DMS53 treated with DMSO at 0.1 percent for 48 hours (cell line): ENCODE data around the gene JPH2.
"Not testable (repeated sequence)": the region's sequence is repeated elsewhere in the genome, so short reads cannot be mapped to it uniquely, and the experiment has no call there.

Experiments
- DNase-seq: peaks from one replicate; lab custom pipeline; 2025; ENCODE audit not compliant: unreplicated experiment; lab: John Stamatoyannopoulos, UW

The JPH2 gene

GRCh38 chr20:44211177-44212039 lies 24.4 kb upstream of the JPH2 start:
- DNase-seq = peak; percentile 66

DNA sequence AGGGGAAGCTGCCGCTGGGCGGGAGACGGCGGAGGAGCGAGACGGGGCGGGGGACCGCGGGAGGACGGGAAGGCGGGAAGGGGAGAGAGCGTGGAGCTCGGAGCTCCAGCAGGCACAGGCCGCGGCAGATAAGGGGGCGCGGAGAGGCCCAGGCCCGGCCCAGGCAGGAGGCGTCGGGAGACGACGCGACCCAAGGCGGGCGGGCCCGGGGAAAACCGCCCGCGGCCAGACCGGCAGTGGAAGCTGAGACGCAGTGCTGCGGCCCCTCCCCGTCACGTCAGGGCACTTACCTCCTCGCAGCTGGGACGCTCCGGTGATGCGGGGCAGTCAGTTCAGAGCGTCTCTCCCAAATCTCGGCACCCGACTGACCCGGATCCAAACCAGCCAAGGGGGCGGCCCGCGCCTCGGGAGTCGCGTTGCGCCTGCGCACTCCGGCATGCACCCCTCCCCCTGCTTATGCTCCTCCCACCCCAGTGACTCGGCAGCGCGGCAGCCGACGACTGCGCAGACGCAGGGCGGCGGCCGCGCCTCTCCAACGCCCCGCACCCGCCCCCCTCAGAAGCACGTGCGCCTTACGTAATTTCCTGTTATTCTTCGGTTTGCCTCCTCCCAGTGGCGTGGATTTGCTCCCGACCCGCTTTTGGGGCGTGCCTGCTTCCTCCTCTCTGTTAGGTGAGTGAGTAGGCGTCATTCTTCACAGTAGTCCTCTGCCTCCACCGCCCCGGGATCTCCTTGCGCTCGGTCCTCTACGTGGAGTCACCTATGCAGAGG lies 23.6 kb upstream of the JPH2 start, which contains the start of gene OSER1:
Gene OSER1 (minus strand): TSS at position 366 of the 771 bp plus-strand sequence. CDS start 3,814 bp downstream, outside the sequence.
- peak; percentile 99 for DNase-seq

DNA sequence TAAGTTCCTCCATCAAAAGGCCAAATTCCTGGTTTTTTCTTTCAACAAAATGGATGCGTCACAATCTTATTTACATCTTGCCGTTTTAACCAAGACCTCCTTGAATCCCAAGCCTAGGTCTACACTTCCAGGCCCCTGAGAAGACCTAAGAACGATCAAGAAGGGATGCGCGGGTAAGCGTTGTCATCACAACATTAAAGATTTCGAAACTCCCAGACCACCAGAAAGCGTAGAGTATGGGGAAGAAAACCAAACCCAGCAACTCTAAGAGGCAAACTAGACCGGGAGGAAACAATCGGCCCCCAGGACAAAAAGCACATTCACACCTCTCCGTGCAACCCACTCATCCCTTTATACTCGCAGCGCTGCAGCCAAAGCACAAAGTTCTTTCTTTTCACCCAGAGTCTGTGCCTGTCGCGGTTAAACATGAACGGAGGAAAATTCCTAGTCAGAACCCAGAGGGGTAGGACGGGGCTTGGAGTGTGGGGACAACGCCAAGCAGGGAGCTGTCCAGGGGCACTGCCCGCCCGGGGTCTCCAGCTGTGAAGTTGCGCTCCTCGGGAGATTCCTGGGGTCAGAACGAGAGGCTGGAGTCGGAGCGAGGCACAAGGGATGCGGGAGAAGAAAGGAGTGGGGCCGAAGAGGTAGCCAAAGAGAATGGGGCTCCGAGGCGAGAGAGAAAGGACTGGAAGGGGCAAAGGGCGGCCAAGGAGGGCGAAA lies 22.9 kb upstream of the JPH2 start:
- DNase-seq = no peak

DNA sequence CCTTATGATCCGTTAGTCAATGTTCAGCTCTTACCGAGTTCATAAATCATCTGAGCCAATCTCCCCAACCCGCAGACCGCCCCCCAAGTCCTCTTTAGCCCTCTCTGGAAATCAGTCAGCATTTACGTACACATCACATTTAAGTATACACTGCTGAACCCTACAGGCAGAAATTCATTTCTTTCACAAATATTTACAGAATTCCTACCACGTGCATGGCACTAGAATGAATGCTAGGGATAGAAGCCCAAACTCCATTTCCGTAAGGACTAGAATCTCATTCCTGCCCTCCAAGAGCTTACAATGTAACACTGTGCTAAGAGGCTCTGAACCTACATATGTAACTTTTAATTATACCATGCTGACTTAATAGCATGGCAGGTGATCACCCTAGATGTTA lies 21.8 kb upstream of the JPH2 start:
- DNase-seq = no peak

- no peak for DNase-seq
These were observed 21.2 kb upstream of the JPH2 start for GRCh38 chr20:44208165-44208564.

DNA sequence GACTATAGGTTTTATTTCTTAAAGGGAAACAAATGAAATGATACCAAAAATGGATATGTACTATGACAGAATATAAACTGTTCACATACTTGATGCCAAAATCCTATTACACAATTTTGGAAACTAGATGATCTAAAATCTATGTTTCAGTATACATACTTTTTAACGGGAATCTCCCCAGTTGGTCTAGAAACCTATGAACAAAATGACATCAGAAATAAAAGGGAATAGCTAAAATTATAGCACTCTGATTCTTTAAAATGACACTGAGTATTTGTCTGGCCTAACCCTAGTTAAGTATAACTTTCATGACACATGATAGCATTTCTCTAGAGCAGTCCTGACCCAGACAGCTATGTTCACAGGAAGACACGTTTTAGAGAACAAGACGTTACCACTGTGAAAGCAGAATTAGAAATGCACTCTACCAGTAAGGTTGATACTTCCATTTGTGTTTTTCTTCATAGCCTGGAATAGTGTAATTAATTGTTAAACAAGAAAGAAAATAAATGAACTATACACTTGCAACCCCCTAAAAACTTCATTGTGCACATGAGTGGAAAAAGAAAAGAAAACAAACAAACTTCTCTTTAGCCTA lies 20.2 kb upstream of the JPH2 start:
- no peak for DNase-seq

DNA sequence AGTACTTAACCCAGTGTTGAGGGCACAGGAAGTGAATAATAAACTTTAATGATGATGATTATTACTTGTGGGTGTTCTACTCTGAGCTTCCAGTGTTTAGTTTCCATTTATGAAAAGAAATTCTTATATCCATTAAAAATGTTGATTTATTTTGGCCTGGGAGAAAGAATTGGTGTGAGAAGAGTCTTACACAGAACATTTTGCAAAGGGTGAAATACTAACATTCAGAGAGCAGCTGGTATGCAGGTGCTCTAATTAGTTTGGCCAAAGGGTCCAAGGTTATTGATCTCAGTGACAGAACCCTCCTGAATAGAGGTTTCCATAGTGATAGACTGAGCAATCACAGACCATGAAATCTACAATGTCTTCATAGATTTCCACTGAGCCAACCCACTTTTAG lies 19.1 kb upstream of the JPH2 start:
- no peak for DNase-seq

GRCh38 chr20:44204832-44205215 lies 17.8 kb upstream of the JPH2 start:
- no peak for DNase-seq

- peak; percentile 91 for DNase-seq
These were observed 17.3 kb upstream of the JPH2 start for GRCh38 chr20:44204156-44204831.

DNA sequence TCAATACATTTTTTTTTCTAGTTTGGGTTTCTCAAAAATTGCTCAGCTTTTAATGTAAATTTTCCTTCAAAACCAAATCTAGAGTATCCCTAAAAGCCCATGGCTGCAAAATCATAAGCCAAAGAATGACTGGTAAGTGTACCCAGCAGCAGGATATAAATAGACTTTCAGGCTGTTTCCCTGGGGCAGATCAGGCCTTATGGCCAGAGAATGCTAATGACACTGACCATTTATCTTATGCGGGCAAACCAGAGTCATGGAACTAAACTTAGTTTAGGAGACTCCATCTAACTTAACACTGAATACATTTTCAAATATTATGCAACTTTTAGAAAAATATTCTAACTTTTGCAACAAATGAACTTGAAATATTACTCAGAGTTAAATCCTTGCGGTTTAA lies 16.2 kb upstream of the JPH2 start:
- DNase-seq = no peak

GRCh38 chr20:44200983-44201382 lies 14.0 kb upstream of the JPH2 start:
- DNase-seq = no peak

DNA sequence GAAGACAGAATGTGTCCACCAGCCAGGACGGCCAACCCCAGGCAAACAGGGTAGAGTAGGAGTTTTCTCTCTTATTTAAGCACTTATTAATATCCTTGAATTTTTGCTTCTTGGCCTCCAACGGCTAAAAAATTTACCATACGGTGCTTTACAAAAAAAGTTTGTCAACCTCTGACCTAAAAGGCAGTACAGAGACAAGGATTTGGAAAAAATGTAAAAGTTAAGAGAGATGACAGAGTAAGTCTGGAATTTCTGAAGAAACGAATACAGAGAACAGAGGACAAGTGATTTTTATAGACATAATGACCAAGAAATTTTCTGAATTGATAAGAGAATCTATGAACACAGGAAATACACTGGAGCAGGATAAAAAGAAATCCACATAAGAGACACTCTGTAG lies 13.4 kb upstream of the JPH2 start:
- DNase-seq = no peak

GRCh38 chr20:44199877-44200276 lies 12.9 kb upstream of the JPH2 start:
- no peak for DNase-seq

DNA sequence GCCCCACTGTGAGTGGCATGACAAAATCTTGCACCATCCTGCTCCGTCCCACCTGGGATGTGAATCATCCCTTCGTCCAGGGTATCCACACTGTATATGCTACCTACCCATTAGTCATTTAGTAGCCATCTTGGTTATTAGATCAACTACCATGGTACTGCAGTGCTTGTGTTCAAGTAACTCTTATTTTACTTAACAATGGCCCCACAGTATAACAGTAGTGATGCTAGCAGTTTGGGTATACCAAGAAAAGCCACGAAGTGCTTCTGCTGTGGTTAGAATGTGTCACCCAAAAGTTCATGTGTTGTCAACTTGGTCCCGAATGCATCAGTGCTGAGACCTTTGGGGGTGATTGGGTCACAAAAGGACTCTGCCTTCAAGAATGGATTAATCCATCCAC lies 11.9 kb upstream of the JPH2 start:
- no peak for DNase-seq

- no peak for DNase-seq
These were observed 9.3 kb upstream of the JPH2 start for GRCh38 chr20:44196271-44196670.

- no peak for DNase-seq
These were observed 8.6 kb upstream of the JPH2 start for GRCh38 chr20:44195605-44196004.

DNA sequence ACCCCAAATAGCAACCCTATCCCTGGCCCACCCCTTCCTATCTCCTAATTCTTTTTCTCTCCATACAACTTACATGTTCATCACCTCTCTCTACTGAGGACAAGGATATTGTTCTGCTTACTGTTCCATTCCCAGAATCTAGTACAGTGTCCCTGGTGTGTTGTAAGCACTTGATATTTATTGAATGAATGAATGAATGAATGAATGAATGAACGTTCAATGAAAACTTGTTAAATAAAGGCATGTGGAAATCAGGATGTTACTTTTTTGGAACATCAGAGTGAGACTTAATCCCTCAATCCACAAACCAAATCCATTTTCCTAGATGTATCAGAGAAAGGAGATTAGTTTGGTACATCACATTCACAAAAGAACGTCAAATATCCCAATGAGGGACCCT lies 6.8 kb upstream of the JPH2 start:
- no peak for DNase-seq

- DNase-seq = not testable (repeated sequence)
These were observed 4.7 kb upstream of the JPH2 start for GRCh38 chr20:44191640-44192039.

DNA sequence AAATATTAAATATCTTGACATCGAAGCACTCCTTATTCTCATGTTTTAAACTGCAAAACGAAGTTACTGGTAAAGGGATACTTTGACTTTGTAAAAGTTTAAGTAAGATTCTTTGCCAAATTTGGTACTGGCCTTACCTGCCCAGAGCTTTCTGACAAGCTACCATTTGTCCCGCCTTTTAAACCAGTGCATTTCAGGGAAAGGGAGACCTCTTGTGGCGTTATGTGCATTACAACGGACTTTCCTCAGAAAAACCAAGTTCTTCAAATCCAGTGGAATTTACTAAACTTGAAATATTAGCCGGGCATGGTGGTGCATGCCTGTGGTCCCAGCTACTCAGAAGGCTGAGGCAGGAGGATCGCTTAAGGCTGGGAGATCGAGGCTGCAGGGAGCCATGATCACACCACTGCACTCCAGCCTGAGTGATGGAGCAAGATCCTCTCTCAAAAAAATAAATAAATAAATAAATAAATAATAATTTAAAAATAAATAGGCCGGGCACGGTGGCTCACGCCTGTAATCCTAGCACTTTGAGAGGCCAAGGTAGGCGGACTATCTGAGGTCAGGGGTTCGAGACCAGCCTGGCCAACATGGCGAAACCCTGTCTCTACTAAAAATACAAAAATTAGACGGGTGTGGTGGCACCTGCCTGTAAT lies 3.3 kb upstream of the JPH2 start:
- peak; percentile 75 for DNase-seq

DNA sequence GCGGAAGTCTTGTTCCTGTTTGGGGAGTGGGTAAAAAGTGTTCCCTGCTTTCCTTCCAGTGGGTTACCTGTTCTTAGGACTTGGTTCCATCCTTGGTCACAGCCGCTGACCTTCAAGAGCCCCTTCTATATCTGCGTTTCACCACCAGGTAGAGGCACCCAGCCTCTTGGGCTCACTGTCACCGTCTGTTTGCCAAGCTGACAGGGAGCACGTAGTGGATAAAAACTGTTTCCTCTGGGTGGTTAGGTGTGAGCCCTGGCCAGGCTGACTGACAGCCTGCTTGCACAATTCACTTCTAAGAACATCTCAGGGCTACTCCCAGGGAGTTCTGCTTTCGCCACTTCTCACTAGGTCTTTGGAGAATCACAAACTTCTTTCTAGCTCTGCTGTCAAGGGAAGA lies 1.8 kb upstream of the JPH2 start:
- no peak for DNase-seq
